SK-N-MC (cell line): ENCODE data around the gene MRAS.

Experiments used
- FOXP2 ChIP-seq: optimal IDR thresholded peaks from 2 replicates; pipeline ENCODE3; 2011; ENCODE audit warnings: mild to moderate bottlenecking, moderate library complexity; ENCODE audit not compliant: insufficient read depth; ENCODE audit errors: extremely low read length, control extremely low read depth
- POLR2AphosphoS5 ChIP-seq: IDR thresholded peaks from 2 replicates; pipeline ENCODE4 v1.6.1; 2012; ENCODE audit warnings: mild to moderate bottlenecking, low read depth, low read length, borderline replicate concordance

DNA sequence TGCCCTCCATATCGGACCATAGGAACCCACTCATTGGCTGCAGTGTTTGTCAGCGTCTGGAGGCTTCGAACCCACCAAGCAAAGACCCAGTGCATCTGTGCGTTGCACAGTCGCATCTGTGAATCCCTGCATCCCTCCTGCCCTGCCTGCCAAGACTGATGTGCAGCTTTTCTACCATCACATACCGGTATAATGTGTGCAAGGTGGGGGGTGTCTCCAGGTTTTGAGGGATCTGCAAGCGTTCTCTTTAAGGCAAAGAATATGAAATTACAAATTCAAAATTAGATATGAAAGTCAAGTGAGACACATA, 18.4 kb upstream of the MRAS start:
- TF ChIP-seq FOXP2 = no peak
- no peak for TF ChIP-seq POLR2AphosphoS5
